Fibroblast of peridontal ligament (primary cell): ENCODE data around the gene CRY2.
"Not testable (repeated sequence)": the region's sequence is repeated elsewhere in the genome, so short reads cannot be mapped to it uniquely, and the experiment has no call there.

ENCODE experiments used
- DNase-seq: peaks from one replicate; pipeline ENCODE4 v3.0.0-alpha.2; 2010; ENCODE audit errors: extremely low read depth

CRY2 gene

DNA sequence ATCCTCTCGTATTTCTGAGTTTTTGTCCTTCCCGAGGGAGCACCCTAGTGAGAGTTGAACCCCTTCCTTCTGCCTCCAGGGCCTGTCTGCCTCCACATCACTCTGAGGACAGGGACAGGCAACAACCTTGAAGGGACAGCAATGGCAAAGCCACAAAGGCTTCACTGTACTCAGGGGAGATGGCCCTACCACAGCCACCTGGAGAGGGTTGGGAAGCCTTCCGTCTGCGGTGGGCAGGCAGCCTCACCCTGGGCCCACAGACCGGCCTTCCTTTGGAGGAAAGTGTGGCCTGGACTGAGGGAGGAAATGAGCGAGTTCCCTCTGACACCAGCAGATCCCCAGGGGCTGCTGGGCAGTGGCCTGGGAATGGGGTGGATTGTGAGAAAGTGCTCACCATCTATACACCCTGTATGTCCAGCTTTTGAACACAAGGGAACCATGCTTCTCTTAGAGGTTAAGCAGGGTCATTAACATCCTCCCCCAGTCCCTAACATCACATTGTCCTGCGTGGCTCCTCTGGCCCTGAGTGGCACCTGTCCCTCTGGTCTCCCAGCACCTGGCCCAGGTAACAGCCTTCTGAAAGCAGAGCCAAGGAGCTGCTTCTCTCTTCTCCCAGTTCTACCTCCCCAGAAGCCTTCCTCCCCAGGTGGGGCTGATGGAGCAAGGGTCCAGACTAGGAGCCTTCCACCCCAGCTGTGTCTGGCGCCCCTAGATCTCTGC, 35.5 kb upstream of the CRY2 start:
- no peak for DNase-seq

- no peak for DNase-seq
Measured at GRCh38 chr11:45812581-45813548, 34.4 kb upstream of the CRY2 start.

DNA sequence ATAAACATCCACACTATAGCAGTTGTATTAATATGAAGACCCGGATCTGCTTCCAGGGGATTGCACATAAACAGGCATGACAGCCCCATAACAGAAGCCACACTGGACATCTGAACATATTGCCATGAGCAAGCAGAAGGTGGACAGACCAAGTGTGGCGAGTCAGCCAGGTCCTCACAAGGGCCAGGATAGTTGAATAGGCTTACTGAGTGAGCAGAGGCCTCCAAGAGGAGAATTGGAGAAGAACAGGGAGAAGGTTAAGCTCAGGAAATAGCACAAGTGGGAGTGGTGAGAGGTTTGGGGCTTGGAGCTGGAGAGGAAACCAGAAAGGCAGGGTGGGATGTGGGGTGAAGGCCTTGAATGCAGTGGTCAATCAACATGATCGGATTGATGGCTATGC, 31.5 kb upstream of the CRY2 start:
- DNase-seq, result peak; percentile 8

GRCh38 chr11:45816614-45817013, 30.7 kb upstream of the CRY2 start:
- no peak for DNase-seq

DNA sequence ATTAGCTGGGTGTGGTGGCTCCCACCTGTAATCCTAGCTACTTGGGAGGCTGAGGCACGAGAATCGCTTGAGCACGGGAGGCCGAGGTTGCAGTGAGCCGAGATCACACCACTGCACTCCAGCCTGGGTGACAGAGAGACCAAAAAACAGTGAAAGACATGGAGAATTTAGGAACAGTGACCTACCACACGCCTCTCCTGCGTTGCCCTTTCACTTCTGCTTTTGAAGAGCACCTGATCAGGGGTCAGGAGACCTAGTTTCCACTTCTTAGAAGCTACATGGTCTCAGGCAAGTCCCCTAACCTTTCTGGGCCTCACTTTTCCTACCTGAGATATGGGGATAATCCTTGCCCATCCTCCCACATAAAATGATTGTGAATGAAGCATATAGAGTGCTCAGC, 30.1 kb upstream of the CRY2 start:
- DNase-seq, result no peak

DNA sequence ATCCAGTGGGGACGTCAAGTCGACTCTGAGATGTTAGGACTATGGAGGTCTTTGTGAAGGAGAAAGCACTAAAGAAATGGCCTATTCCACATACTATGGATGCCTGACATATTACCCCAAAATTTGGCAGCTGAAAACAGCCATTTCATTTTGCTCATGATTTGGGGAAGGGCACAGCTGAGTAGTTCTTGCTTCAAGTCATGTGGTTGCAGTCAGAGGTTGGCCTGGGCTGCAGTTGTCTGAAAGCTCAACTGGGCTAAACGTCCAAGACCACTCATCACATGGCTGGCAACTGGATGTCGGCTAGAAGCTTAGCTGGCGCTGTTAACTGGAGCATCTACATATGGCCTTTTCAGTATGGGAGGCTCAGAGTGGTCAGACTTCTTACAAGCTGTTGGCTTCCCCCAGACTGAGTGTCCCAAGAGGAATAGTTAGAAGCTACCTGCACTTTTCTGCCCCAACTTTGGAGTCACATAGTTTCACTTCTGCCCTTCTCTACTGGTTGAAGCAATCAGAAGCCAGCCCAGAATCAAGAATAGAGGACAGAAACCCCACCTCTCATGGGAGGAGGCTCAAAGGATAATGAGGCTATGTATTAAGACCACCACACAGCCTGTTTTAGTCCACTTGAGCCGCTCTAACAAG, 28.2 kb upstream of the CRY2 start:
- DNase-seq, result no peak

DNA sequence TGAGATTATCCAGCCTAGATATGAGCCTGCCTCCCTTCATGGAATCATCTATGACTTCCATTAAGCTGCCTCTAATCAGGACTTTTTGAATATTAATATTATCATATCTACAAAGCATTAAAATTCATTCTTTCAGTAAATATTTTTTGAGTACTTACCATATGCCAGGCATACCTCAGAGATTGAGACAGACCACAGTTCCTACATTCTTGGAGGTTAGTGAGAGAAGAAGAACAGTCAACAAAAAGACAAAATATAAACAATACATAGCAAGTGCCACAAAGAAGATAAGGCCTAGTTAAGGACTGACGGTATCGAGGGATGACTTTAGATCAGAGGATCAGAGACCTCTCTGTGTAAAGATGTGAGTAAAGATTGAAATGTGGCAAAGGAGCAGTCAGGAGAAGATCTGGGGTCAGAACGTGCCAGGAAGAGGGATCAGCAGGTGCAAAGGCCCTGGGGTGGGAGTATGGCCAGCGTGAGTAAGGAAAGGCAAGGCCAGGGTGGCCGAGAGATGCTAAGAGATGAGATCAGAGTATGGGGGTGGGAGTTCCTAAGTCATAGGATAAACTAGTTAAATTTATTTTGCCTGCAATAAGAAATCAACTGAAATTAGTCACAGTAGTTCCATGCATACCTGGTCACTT, 26.9 kb upstream of the CRY2 start:
- no peak for DNase-seq

GRCh38 chr11:45826492-45826891, 20.8 kb upstream of the CRY2 start:
- DNase-seq, result not testable (repeated sequence)

DNA sequence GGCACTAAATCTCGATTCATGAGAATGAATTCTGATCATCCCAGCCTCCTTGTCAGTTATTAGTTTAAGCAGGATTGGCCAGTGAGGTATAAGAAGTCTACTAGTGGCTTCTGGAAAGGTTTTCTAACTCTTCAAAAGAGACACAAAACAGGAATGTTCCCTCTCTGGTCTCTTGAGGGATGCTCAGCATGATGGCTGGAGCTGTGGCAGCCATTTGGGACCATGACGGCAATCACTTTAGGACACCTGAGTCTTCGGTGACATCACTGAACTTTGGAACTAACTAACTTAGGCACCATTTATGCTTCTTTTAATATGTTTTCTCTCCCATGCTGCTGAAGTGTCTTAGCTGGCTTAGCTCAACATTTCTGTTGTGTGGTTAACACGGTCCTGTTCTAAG, 20.2 kb upstream of the CRY2 start:
- no peak for DNase-seq

GRCh38 chr11:45828996-45829395, 18.3 kb upstream of the CRY2 start:
- DNase-seq, result no peak

GRCh38 chr11:45830596-45830995, 16.7 kb upstream of the CRY2 start:
- DNase-seq, result no peak

GRCh38 chr11:45832811-45833441, 14.3 kb upstream of the CRY2 start:
- no peak for DNase-seq

DNA sequence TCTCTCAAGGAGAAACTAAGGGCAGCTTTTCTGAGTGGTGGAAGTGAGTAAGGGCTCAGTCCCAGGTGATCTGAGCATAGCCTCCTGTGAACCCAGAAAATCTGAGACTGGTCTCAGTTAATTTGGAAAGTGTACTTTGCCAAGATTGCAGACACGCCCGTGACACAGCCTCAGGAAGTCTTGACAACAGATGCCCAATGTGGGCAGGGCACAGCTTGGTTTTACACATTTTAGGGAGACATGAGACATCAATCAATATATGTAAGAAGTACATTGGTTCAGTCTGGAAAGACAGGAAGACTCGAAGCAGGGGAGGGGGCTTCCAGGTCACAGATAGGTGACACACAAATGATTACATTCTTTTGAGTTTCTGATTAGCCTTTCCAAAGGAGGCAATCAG, 13.5 kb upstream of the CRY2 start:
- no peak for DNase-seq

GRCh38 chr11:45834298-45834756, 12.9 kb upstream of the CRY2 start:
- DNase-seq, result no peak

GRCh38 chr11:45839204-45839603, 8.1 kb upstream of the CRY2 start:
- no peak for DNase-seq

DNA sequence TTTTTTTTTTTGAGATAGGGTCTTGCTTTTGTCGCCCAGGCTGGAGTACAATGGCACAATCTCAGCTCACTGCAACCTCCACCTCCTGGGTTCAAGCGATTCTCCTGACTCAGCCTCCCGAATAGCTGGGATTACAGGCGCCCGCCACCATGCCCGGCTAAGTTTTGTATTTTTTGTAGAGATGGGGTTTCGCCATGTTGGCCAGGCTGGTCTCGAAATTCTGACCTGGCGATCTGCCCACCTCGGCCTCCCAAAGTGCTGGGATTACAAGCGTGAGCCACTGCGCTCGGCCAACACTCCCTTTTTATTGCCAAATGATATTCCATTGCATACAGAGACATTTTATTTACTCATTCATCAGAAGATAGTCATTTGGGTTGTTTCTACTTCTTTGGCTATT, 7.0 kb upstream of the CRY2 start:
- not testable (repeated sequence) for DNase-seq

- peak; percentile 88 for DNase-seq
Measured at GRCh38 chr11:45843158-45843924, 3.9 kb upstream of the CRY2 start.

GRCh38 chr11:45844822-45845578, 2.3 kb upstream of the CRY2 start:
- no peak for DNase-seq

GRCh38 chr11:45846174-45846675, 1.1 kb upstream of the CRY2 start:
- no peak for DNase-seq

DNA sequence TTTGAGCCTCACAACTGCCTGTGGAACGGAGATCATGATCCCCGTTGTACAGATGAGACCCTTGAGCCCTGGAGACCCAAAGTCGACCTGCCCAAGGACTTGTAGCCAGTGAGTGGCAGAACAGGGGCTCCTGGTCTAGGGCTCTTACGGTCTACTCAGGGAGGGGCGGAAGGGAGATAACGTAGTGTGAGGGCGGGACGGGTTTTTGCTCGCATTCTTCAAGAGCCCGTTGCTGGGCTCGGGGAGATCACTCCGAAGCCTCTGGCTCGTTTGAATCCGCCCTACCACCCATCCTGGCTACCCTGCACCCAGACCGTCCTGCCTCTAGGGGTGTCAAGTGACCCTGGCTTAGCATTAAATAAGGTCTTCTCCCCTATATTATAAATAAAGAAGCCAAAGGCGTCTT, 639 bp downstream of the CRY2 start:
- peak; percentile 72 for DNase-seq
